Small intestine (tissue), 7 donors: Measurements from ENCODE around the gene MTAP. TPM values are rescaled to one million over a fixed set of nuclear protein-coding genes. Genes with fewer than 3 reads are reported as not detected.
A peak's percentile ranks its signal among the peaks of the same experiment; 100 is the strongest.

ENCODE experiments used
- DNase-seq, 2 donors: peaks; one replicate each; pipeline versions ENCODE4 v3.0.0 to v3.0.0-alpha.2; 2013
- FAIRE-seq: peaks from 2 replicates; lab custom pipeline; 2012; peaks lifted over from hg19 to GRCh38; lab: Jason Lieb, UNC
- H3K27ac ChIP-seq, 3 donors: one replicate each; pipeline ENCODE4 v1.5.1; 2013; ENCODE audit warnings: low read length in 2 of 3, mild to moderate bottlenecking in 2 of 3, control low read depth in 1 of 3, inconsistent platforms in 1 of 3, low read depth in 1 of 3, moderate library complexity in 1 of 3
- H3K27me3 ChIP-seq, 3 donors: one replicate each; pipeline ENCODE4 v1.6.1; 2013; ENCODE audit warnings: low read length in 3 of 3, inconsistent platforms in 1 of 3; ENCODE audit not compliant: control insufficient read depth in 3 of 3, insufficient read depth in 3 of 3
- H3K36me3 ChIP-seq, 3 donors: one replicate each; pipeline ENCODE4 v1.6.1; 2013; ENCODE audit warnings: low read length in 3 of 3, inconsistent platforms in 1 of 3, low read depth in 1 of 3, mild to moderate bottlenecking in 1 of 3, moderate library complexity in 1 of 3; ENCODE audit not compliant: control insufficient read depth in 3 of 3, insufficient read depth in 2 of 3
- H3K4me1 ChIP-seq, 3 donors: one replicate each; pipeline ENCODE4 v1.6.1; 2013; ENCODE audit warnings: low read length in 2 of 3, inconsistent platforms in 1 of 3, low read depth in 1 of 3, mild to moderate bottlenecking in 1 of 3, moderate library complexity in 1 of 3; ENCODE audit not compliant: control insufficient read depth in 3 of 3, insufficient read depth in 2 of 3
- H3K4me3 ChIP-seq, 3 donors: one replicate each; pipeline ENCODE4 v1.5.1; 2013; ENCODE audit warnings: low read length in 3 of 3, control low read depth in 1 of 3, inconsistent platforms in 1 of 3, low read depth in 1 of 3, mild to moderate bottlenecking in 1 of 3, moderate library complexity in 1 of 3
- H3K9me3 ChIP-seq, 2 donors: one replicate each; pipeline ENCODE4 v1.6.1; 2013; ENCODE audit warnings: low read depth in 1 of 2, low read length in 1 of 2; ENCODE audit not compliant: control insufficient read depth in 2 of 2, insufficient read depth in 1 of 2
- WGBS, 3 donors: extraction: QIAGEN DNeasy Blood & Tissue Kit; methylation state at CpG; one replicate each; pipeline ENCODE4 v1.1.7; 2013; 5-methylcytosine and 5-hydroxymethylcytosine counted together
- polyA plus RNA-seq, 4 donors: library from polyadenylated mRNA; stranded (reverse) in 3 of 4; unstranded in 1 of 4; fragments of 200-250 nt in 3 of 4; fragments of 120-200 nt in 1 of 4; gene quantifications; one replicate each; pipeline versions ENCODE4 v1.2.1 to v1.2.3, GENCODE V29; 2013
- donor health status: healthy with polysubstance abuse.
- donor health status: control.
- donor health status: control.
- donor health status: Bipolar disorder and iron deficiency.
- donor health status: healthy.

Gene MTAP
- polyA plus RNA-seq, 4 donors: 3.0 to 24.4 (median 10.6) TPM

DNA sequence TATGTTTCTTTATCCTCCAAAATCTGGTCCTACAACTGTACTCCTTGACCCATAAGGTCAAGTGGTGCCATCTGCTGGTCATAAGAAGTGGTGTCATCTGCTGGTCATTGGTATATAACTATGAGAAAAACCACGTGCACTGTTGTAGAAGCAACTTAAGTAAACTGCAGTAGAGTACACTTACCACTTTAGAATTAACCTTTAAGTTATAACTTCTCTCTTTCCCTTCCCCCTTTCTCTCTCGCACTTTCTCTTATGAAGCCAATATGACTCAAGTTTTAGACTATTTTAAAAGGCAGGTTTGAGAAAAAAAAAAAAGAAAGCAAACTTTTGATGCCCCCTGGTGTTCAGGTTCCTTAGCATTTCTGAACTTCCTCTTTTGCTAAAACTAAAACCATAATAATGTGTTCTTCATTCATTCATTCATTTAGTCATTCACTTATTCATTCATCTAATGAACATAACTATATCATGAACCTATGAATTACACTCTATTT lies 12.8 kb upstream of the MTAP start:
- H3K27me3 ChIP-seq: peaks cover 0 to 6% (median 3%) of the 10 kb centered on the region in 3 donors
- FAIRE-seq (peak; percentile 84), DNase-seq (peak; percentile 88 to 90)
- H3K4me1 ChIP-seq: no peaks in the 10 kb centered on the region
- H3K27ac ChIP-seq: no peak overlapping the region
- H3K36me3 ChIP-seq: no peaks in the 10 kb centered on the region
- 0 to 2% (median 0%) methylated on average over 2 of the region's 2 CpGs for WGBS, 3 donors
- no peaks in the 10 kb centered on the region for H3K9me3 ChIP-seq
- no peak overlapping the region for H3K4me3 ChIP-seq

DNA sequence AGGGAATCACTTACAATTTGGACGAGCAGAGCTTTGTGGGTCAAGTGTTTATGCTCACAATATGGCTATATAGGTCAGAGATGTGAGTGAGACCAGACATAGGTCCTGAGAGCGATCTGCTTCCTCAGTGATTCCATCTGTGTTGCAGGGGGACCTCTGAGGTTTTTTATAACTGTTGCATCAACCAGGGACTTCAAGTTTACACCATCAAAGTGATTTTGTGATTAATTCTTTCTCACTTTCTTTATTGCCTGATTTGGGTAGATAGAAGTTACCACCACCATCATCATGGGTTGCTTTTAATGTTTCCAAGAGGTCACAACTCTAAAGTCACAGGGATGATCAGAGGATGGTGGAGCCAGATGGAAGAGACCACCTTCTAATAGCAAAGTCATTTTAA lies 7.0 kb upstream of the MTAP start:
- no peak for DNase-seq
- Histone ChIP-seq H3K27me3 (peaks cover 0 to 9% (median 3%) of the 10 kb centered on the region in 3 donors), H3K36me3 (no peaks in the 10 kb centered on the region), H3K4me1 (no peaks in the 10 kb centered on the region), H3K9me3 (no peaks in the 10 kb centered on the region), H3K4me3 (no peak overlapping the region), H3K27ac (no peak overlapping the region)
- WGBS, 3 donors: 67 to 77% (median 75%) methylated on average over 2 of the region's 2 CpGs
- no peak for FAIRE-seq

DNA sequence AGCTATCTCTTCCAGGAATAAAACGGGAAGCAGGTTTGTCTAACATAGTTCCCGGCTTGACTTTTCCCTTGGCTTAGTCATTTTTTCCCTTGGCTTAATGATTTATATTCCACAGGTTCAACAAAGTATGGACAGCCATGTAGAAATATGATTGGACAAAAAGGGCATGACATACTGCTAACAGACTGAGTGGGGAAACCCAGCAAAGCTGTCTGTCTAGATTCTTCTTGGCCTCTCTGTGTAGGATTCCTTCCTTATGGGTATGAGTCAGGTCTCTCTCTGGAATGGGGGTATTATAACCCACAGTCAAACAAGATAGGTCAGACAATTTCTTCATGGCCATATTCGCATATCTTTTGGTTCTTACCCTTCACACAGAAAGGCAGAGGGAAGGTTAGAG lies 5.7 kb upstream of the MTAP start:
- no peak overlapping the region for H3K27ac ChIP-seq
- peaks cover 0 to 12% (median 0%) of the 10 kb centered on the region in 3 donors for H3K27me3 ChIP-seq
- no peaks in the 10 kb centered on the region for H3K36me3 ChIP-seq
- H3K4me3 ChIP-seq: no peak overlapping the region
- no peak for DNase-seq
- FAIRE-seq: no peak
- H3K9me3 ChIP-seq: no peaks in the 10 kb centered on the region
- H3K4me1 ChIP-seq: peaks cover 0 to 4% (median 3%) of the 10 kb centered on the region in 3 donors
- 34 to 62% (median 47%) methylated on average over 3 of the region's 3 CpGs for WGBS, 3 donors

DNA sequence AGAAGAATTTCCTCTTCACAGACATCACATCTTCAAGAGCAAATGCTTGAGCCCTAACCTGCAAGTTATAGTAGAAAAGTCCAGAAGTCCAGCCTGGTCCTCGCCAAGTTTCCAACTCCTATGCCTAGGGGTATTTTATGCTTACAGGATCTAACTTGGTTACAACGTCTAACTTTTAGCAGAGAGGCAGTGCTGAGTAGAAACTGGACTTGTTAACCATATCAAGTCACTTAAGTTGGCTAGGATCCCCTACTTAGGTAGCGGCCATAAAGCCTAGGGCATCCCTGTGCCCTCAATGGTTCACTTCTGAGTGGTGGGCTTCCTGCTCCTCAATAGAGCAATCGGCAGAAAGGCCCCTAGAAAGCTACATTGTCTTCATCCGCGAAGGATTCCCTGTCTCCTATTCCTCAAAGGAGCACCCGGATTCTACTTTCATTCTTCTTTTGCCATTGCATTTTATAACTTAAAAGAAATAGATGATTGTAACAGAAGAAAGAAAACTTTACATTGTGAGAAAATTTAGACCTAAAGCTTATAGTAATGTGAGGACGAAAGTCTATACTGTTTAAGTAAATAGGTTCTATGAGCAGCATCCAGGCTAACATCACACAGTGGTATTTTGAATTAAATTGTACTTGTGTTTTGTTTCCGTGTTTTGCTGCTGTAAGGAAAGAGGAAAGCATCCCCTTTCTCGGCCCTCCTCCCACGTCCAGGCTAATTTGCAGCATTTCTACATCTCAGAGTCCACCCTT lies 1.3 kb upstream of the MTAP start:
- Histone ChIP-seq H3K27me3 (peaks cover 0 to 6% (median 0%) of the 10 kb centered on the region in 3 donors), H3K4me3 (peak overlapping the region in 2 of 3 donors; percentile 76 to 80), H3K9me3 (no peaks in the 10 kb centered on the region), H3K36me3 (no peaks in the 10 kb centered on the region), H3K27ac (no peak overlapping the region), H3K4me1 (peaks cover 4 to 5% (median 4%) of the 10 kb centered on the region in 3 donors)
- FAIRE-seq: no peak
- no peak for DNase-seq
- 66 to 78% (median 77%) methylated on average over 11 of the region's 11 CpGs for WGBS, 3 donors

DNA sequence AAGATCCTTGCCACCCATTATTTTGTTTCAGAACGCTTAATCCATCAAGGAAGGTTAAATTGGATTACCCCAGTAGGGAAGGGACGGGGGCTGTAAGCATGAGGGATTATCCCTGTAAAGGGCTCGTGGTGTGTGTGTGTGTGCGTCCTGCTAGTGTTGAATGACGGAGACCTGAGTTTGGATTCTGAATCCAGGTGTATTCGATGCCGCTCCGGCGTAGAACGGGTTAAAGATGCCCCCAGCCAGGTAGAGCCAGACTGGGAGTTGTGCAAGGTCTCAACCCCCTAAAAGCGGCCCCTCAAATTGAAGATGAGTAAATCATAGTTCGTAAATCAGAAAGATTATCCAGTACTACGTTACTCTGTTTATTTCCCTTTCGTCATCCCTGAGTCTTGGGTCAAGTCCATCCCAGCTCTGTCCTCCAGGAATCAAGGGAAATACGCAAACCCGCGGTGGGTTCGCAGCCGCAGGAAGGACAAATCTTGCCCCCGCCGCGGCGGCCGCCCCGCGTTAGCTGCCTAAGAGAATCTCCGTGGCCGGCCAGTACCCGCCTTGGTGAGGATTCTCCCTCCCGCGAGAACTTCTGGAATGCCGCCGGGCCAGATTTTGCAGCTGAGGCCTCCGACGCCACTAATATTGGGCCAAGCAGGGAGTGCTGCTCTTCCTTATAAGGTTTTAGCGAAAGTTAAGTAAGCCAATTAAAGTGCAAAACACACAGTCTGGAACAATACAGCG lies 586 bp upstream of the MTAP start:
- WGBS, 3 donors: 4 to 9% (median 9%) methylated on average over 37 of the region's 37 CpGs
- Histone ChIP-seq H3K27me3 (peaks cover 0 to 3% (median 0%) of the 10 kb centered on the region in 3 donors), H3K4me3 (peak overlapping the region; percentile 75 to 80 (median 76)), H3K4me1 (peaks cover 4 to 5% (median 4%) of the 10 kb centered on the region in 3 donors), H3K9me3 (no peaks in the 10 kb centered on the region), H3K27ac (peak overlapping the region; percentile 61 to 90 (median 83)), H3K36me3 (peaks cover 0 to 7% (median 0%) of the 10 kb centered on the region in 3 donors)
- FAIRE-seq: no peak
- DNase-seq: peak; percentile 61 to 77

DNA sequence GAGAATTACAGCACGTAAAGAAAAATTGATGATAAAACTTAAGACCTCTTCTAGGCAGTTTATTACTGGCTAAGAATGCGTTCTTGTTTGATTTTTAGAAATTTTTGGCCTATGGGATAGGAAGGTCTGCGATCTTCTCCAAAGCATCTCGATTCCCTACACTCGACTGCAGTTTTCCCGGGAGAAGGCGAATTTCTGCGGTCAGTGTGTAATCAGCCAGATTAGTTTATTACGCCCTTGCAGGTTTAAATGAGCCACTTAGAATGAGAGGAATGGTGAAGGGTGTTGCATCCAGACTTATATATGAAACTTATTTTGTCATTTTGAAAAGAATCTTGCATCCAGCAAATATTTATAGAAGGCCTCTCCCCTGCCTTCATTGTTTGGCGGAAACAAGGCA lies 1.2 kb downstream of the MTAP start:
- H3K4me1 ChIP-seq: peaks cover 4 to 5% (median 4%) of the 10 kb centered on the region in 3 donors
- 19 to 41% (median 39%) methylated on average over 10 of the region's 10 CpGs for WGBS, 3 donors
- H3K4me3 ChIP-seq: peak overlapping the region; percentile 75 to 80 (median 76)
- FAIRE-seq (no peak), DNase-seq (no peak)
- H3K9me3 ChIP-seq: no peaks in the 10 kb centered on the region
- peaks cover 0 to 17% (median 0%) of the 10 kb centered on the region in 3 donors for H3K36me3 ChIP-seq
- peaks cover 0 to 3% (median 0%) of the 10 kb centered on the region in 3 donors for H3K27me3 ChIP-seq
- H3K27ac ChIP-seq: peak overlapping the region in 2 of 3 donors; percentile 83 to 90

DNA sequence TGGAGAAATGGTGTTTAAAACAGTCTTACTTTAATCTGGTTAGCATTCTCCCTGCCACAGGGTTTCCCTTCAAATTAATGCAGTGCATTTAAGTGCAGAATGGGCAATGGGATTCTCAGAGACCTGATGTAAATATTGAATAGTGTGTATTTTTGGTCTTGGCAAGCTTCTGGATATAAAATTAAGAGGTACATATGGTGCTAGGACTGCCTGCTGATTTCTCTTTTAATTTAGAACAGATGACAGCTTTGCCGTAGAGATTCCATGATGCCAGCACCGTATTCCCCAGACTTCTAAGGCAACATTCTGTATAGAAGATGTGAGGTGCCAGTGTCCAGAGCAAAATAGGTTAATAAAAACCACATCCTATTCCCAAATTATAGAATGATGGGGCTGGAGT lies 1.9 kb downstream of the MTAP start:
- Histone ChIP-seq H3K4me3 (no peak overlapping the region), H3K9me3 (no peaks in the 10 kb centered on the region), H3K36me3 (peaks cover 0 to 23% (median 5%) of the 10 kb centered on the region in 3 donors), H3K27ac (no peak overlapping the region), H3K27me3 (peaks cover 0 to 3% (median 0%) of the 10 kb centered on the region in 3 donors), H3K4me1 (peaks cover 4 to 5% (median 4%) of the 10 kb centered on the region in 3 donors)
- FAIRE-seq (no peak), DNase-seq (no peak)
- 93 to 98% (median 97%) methylated on average over 2 of the region's 2 CpGs for WGBS, 3 donors

DNA sequence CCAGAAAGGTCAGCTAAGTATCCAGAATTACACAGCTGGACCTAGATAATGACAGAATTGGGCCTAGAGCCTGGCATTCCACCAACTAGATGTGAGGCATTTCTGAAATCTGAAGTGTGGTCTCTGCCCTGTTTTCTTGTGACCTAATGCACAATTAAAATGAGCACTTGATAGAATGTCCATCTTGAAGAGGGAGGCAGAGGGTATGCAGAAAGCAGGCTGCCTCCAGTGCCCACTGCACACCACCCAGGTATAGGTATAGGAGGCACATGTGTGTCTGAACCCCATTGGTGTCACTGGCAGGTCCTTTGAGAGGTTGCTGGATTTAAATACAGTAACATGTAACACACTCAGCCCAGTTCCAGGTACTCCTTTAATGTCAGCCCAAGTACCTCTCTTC lies 2.4 kb downstream of the MTAP start:
- H3K36me3 ChIP-seq: peaks cover 0 to 26% (median 5%) of the 10 kb centered on the region in 3 donors
- H3K4me3 ChIP-seq: no peak overlapping the region
- no peaks in the 10 kb centered on the region for H3K9me3 ChIP-seq
- H3K27ac ChIP-seq: no peak overlapping the region
- H3K27me3 ChIP-seq: peaks cover 0 to 3% (median 0%) of the 10 kb centered on the region in 3 donors
- FAIRE-seq (no peak), DNase-seq (no peak)
- H3K4me1 ChIP-seq: peaks cover 4 to 5% (median 4%) of the 10 kb centered on the region in 3 donors
